DND-41 (cell line): ENCODE measurements around the gene TBC1D5.

Experiments
- CTCF ChIP-seq: IDR thresholded peaks from 2 replicates; pipeline ENCODE4 v1.5.1; 2012; ENCODE audit warnings: borderline replicate concordance, low read length, moderate library complexity, mild to moderate bottlenecking; ENCODE audit not compliant: poor library complexity, severe bottlenecking; ENCODE audit errors: extremely low read depth
- EZH2 ChIP-seq: IDR thresholded peaks from 3 replicates; pipeline ENCODE4 v1.6.1; 2012; ENCODE audit warnings: borderline replicate concordance, low read depth, mild to moderate bottlenecking, moderate library complexity, low read length, inconsistent platforms; ENCODE audit not compliant: severe bottlenecking

GRCh38 chr3:17354341-17354740 is 388.1 kb downstream of the TBC1D5 start:
- TF ChIP-seq CTCF (no peak), EZH2 (no peak)
